CMK (cell line): Measurements from ENCODE around the gene ANXA5.

Experiments used
- DNase-seq: peaks from one replicate; pipeline ENCODE4 v3.0.0-alpha.2; 2010; ENCODE audit warnings: low read depth

The ANXA5 gene

DNA sequence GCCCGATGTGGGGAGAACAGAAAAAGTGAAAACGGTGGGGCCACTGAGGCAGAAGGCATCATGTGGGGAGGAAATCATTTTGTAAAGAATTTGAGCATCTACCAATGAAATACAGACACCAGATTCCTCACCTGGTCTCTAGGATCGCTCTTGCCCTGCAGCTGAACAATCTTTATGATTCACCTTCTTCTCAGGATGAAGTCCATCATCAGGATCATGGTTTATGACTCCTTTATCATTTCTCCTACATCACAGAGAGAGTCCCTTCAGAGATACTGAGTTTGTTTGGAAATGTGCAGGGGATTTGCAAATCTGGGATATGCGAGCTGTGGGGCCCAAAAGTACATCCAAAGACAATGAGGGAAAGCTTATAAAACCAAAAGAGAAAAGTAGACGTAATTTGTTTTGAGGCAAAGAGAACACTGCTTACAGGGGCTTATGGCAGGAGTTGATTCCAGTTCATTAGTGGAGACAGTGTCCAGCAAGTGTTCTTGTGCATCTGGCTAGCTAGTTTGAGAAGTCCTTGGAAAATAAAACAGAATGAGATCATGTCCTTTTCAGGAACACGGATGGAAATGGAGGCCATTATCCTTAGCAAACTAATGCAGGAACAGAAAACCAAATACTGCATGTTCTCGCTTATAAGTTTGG is 15.3 kb upstream of the ANXA5 start:
- DNase-seq, result no peak

DNA sequence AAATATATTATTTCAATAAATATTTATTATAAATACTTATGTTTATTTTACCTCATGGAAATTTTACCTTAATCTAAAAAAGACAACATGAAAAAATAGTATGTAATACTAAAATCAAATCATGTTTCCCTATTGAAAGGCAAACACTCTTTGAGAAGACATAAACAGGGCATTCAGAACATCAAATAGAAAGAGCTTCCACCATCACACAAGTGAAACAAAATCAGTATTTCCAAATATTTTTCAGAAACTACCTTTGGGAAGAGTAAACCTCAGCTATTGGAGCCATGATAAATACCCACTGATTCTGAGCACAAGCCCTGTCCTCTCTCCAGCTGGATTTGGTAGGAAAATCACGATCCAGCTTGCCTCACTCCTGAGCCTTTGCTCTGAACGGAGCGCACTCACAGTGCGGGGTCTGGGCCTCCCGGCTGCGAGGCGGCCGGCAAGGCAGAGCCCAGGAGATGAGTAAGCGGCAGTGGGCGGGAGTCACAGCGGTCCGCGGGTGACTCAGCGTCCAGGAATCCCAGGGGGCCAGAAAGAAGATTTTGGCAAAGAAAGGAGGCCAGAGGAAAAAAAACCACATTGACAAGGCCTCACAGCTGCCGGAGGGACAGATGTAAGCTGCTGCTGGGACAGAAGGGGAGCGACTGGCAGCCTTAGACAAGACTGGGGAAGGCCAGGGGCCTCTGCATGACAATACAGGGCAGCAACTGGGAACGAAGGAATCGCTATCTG is 14.7 kb upstream of the ANXA5 start:
- DNase-seq, result no peak

DNA sequence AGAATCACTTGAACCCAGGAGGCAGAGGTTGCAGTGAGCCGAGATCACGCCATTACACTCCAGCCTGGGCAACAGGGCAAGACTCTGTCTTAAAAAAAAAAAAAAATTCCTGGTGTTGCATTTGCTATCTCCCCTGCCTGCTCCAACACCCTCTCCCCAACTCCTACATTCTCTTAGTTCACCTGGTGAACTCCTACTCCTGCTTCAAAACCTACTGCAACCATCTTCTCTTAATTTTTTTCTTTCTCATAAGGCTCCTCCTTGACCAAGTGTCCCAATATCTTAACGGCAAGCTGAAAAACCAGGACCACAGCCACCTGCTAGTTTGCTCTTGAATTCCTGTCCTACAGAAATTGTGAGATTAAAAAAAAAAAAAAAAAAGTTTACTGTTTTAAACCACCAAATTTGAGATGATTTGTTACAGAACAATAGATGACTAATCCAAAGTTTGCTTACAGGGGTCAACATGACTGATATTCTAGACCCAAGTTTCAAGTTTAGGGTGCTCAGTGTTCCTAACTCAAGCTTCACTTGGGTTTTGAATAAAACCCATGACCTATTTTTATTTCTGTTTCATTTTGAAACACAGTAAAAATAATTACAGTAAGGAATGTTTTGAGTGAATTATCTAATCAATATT is 13.1 kb upstream of the ANXA5 start:
- DNase-seq, result no peak

DNA sequence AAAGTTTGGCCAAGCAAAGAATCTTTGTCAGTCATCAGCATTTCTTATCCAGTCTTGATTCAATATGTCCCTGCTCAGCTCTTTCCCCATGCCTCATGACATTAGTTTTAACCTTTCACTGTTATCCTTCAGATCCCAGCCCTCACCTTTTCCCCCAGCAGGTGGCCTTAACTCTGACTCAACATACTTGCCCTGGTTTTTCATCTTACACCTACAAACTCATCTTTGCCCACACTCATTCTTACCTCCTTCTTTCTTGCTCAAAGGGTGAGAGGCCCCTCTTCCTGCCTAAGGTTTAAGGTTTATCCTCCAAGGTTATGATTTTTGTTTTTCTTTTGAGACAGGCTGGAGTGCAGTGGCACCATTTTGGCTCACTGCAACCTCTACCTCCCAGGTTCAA is 10.6 kb upstream of the ANXA5 start:
- no peak for DNase-seq

DNA sequence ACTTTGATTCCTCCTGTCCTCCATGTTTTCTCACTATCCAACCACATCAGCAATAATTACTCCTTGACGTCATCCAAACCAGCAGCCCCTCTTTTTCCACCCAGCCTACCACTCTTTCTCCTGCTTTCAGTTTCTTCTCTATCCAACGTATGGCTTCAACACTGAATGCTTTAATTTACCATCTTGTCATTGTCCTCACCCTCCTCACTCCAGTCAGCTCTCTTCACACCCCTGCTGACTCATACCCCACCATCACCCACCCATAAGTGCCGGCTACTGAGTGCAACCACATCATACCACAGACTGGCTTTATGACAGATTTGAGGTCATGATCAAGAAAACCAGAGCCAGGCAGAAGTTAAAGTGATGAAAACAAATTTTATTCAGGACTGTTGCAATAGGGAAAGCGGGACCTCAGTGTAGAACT is 9.8 kb upstream of the ANXA5 start:
- DNase-seq, result no peak

DNA sequence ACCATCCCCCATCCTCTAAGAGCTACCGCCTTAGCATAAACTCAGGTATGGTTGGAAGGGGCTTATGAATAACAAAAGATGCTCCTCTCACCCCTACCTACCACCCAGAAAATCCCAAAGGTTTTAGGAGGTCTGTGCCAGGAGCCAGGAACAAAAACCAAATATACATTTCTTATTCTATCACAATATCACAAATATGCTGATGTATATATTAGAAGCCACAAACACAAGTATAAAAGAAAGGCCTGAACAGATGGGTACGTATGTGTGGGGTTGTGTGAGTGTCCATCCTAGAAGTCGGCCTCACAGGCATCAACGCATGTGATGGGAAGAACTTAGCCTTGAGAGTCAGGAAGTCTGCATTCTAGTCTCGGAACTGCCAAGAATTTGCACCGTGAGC is 8.7 kb upstream of the ANXA5 start:
- no peak for DNase-seq

DNA sequence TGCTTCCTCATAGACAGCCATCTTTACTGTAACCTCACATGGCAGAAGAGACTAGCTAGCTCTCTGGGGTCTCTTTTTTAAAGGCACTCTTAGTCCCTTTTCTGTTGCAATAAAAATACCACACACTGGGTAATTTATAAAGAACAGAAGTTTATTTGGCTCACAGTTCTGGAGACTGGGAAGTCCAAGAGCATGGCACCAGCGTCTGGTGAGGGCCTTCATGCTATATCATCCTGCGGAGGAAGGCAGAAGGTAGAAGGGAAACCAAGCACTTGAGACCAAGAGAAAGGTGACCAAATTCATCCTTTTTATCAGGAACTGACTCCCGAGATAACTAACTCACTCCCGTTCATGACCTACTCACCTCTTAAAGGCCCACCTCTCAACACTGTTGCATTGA is 5.4 kb upstream of the ANXA5 start:
- no peak for DNase-seq

DNA sequence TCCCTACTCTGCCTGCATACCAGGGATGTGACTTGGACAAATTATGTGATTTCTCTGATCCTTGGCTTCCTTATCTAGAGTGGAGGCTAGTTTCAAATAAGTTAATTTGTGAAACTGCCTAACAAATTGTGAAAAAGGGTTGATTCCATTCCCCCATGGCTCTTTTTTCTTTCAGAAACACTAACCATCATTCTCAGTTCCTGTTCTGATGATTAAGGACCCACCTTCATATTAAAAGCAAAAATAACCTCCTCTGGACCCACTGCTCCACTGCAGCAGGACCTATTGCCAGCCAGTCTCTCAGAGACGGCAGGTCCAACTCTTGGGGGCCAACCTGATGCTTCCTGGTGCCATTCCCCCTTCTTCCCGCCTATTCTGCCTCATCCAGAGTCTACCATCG is 4.5 kb upstream of the ANXA5 start:
- DNase-seq, result no peak

DNA sequence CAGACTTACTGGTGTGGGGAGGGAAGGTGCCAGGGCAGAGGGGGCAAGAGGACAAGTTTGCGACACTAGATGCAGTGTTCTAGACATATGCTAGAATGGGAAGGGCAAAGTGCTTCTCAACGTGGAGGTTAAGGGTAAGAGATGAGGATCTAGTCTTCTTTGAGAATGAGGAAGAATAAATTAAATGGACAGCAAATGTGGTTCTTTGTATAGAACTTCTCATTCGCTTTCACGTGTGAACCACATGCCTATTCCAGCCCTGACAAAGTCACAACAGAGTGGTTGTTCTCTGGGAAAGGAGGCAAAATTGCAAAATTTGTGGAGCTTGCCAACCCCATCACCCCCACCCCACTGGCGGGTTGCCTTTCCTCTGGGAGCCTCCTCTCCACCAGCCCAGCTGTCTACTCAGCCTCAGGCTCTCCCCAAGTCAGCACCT is 1.5 kb upstream of the ANXA5 start:
- DNase-seq, result no peak

DNA sequence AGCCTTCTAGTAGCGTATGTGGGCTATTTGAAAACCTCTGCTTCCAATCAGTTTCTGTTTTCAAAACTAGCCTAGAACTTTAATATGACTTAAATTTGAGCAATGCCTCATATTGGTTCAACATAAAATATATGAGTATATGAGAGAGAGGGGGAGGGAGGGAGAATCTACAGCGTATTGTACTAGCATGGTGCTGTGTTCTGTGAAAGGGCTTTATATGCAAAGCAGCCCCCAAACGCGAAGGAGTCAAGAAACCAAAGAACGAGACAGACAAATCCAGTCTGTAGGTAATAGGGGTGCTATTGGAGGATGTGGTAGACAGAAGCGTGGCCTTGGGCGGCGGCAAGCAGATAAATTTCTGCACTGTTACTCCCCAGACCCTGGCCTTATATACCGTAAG is 784 bp upstream of the ANXA5 start:
- no peak for DNase-seq

DNA sequence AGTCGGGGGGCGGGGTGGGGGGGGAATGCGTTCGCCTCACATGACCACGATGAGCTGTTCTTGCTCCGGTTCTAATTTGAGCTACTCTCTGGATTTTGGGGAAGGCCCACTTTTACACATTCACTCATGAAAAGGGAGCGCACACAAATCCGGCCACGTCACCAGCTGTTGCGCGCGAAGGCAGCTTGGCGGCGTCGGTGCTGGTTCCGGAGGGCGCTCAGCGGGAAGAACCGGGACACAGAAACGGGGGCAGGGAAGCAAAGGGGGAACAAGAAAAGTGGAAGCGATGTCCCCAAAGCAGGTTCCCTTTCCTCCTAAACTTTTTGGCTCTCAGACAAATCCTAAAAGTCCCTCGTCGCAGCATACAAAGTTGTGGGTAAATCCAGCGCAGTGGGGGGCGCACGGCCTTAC is 605 bp downstream of the ANXA5 start:
- DNase-seq, result no peak

DNA sequence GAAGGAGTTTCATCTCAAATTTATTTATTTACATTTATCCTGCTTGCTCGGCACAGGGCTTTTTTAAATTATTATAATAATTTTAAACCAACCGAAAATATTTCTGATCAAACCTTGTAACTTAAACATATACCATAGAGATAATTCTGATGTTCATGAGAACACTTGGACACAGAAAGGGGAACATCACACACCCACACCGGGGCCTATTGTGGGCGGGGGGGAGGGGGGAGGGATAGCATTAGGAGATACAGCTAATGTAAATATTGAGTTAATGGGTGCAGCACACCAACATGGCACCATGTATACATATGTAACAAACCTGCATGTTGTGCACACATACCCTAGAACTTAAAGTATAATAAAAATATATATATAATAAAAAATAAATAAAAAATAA is 2.9 kb downstream of the ANXA5 start:
- no peak for DNase-seq

DNA sequence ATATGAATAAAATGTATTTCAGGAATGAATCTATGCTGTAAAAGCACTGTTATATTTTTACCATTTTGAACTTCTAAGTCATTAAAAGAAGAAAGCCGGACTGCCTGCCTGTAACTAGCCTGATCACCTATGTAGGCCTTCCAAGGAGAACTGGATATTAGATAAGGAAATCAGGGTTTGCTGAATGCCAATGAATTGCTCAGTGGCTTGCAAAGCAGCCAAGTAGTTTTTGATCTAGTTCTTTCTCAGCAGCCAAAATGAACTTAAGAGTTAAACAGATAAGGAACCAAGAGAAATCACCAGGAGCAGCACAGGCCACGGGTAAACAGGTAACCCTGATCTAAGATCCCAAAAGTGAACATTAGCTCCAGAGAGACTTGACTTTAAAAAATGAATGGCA is 3.3 kb downstream of the ANXA5 start:
- DNase-seq, result no peak

DNA sequence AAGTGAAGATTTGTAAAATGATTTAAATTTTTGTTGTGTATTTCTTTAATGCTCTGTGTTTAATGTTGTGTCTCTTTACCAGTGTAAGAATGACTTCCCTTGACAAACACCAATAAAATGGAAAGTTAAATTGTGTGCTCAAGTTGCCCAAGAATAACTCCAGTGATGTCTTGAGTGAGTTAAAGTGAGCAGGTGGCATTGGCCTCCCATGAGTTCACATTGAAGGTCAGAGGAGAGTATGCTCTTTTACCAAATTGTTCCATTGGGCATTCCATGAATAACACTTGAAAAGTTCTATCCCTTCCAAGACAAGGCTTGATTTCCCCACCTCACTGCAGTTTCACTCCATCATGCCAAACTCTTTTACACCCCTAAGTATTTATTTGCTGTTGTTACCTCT is 4.5 kb downstream of the ANXA5 start:
- no peak for DNase-seq

DNA sequence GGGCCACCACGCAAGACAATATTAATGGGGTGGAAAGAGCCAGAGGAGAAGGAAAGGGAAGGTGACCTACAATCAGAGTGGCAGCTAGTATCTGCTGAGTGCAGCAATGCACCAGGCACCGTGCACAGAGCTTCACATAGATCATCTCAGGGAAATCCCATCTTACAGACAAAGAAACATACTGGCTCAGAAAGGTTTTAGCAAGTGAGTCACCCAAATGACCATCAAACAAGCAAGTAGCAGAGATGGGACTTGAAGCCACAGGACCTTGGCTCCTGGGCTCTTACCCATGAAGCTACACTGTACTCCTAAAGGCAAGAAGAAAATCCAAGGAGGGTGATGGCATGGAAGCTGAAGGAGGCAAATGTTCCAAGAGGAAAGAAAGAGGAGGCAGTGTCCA is 6.8 kb downstream of the ANXA5 start:
- no peak for DNase-seq

DNA sequence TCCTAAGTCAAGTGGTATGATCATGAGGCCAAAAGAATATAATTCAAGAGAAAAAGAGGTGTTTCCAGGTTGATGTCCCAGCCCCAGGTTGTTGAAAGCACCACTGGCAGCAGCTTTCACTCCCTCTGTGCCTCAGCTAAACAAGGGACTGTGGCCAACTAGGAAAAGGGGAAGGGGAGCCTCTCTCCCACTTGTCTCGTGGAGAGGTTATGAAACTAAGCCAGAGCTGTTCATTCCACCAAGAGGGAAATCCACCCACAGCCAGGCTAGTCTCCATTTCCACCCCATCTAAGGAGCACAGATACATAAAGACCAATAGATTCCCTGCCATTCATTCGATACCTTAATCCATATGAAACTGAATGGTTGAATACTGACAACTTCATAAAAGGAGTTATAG is 8.1 kb downstream of the ANXA5 start:
- DNase-seq, result no peak

DNA sequence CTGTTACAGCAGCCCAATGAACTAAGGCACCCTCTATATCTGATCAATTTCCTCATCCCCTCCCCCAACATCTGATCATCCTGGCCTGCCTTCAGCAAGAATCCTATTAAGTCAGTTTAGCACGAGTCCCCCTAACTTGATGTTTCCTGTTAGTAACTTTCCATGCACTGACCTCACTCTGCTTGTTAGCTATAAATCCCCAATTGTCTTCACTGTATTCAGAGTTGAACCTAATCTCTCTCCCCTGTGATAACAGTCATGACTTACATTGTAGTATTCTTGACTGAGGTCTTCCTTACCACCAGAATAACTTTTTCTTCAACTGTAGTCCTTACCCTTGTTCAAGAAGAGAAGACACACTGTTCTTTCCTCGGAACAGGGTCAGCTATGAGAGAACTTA is 8.5 kb downstream of the ANXA5 start:
- DNase-seq, result no peak

DNA sequence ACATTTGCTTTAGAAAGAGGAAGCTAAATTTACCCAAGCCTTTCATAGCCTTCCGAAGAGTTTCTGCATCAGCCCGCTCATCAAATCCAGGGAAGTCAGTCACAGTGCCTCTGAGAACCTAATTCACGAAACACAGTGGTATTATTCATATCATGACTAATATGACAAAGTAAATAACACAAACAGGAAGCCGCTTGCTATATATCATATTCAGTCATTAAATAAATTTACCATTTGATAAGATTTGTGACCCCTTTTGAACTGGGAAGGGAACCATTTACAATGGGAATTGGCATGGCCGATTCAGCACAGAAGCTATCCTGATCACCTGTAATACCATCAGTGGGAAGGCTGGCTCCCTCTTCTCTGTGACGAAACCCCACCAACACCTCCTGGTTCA is 10.5 kb downstream of the ANXA5 start:
- DNase-seq, result no peak

DNA sequence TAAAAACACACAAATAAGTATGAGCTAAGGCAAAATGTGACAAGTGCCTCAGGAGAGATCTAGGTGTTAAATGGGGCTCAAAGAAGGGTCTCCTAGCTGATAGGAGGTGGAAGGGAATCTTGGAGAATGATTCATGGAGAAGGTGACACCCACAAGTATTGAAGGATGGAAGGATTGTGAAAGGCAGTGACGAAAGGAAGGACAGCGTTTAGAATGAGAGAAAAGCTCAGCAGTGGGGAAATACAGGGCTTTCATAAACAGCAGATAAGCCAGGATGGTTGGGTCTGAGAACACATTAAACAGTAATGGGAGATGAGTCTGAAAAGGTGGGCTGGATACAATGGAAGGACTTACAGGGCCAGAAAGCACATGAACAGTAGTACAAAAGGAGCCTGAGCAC is 11.5 kb downstream of the ANXA5 start:
- DNase-seq, result no peak

DNA sequence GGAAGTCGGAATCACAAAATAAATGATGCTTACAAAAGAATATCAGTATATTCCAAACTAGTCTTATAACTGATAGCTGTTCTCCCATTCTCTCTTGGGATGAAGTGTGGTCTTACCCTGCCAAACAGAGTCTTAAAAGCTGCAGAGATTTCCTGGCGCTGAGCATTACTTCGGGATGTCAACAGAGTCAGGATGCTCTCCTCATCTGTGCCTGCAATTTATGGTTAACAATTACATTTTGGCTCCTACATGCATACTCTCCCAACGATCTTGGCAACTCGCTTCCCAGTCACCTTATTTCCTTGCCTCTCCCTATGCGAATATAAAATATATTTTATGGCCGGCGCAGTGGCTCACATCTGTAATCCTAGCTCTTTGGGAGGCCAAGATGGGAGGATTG is 12.2 kb downstream of the ANXA5 start:
- DNase-seq, result no peak

DNA sequence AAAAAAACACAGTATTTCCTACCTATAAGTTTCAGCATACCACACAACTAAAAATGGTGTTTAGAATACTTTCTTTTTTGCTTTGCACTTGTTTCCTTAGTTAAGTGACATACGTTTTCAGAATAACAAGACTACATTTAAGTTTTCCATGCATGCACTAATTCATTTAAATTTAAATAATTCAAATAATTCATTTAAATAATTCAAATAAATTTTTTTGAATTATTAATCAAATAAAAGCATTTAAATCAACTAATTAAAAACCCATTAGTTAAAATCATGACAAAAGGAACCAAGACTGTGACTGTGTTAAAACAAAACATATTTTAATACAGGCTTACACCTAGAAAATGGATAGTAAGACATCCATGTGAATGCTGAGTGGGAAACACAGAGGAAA is 12.8 kb downstream of the ANXA5 start:
- no peak for DNase-seq

DNA sequence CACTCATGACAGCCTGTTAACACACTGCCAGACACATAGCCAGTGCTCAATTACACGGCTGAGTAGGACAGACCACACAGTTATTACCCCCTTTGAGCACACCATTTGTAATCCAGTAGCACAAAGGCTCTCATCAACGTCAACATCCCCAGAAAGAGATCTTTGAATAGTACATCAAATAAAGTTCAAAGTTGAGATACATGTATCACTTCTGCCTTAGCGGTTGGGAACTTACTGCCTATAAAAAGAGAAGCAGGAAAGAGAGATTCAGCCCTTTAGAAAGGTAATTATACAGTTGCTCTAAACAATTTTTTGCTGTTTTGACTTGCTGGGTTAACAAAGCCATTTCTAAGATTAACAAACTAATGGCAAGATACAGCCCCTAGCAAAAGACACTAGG is 16.2 kb downstream of the ANXA5 start:
- DNase-seq, result no peak

DNA sequence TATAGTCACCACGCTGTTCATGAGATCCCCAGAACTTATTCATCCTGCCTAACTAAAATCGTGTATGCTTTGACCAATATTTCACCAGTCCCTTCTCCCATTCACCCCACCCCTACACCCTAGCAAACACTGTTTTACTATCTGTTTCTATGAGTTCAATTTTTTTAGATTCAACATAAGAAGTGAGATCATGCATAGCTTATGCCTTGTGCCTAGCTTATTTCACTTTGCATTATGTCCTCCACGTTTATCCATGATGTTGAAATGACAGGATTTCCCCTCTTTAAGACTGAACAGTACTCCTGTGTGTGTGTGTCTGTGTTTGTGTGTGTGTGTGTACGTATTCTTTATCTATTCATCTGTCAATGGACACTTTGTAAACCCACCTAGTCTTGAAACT is 16.8 kb downstream of the ANXA5 start:
- DNase-seq, result no peak

DNA sequence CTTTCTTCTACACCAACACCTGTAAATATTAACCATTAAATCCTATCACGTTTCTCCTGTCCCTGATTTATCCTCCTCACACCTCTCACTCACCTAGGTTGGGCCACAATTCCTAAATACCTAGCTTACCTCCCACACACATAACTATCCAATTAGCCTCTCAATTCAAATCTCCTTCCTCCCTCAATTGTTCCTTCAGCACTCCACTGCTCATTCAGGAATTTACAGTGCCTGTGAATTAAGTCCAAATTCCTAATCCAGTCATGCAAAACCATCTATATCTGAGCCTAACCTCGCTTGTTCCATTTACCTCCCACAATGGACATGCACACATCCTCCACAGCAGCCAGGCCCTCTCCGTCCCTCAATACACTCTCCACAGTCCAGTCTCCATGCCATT is 17.5 kb downstream of the ANXA5 start:
- no peak for DNase-seq
